ENCODE measurements around the gene TMEM94. TPM values are rescaled to one million over a fixed set of nuclear protein-coding genes. Genes with fewer than 3 reads are reported as not detected.

The TMEM94 gene
- total and polyA plus RNA-seq, 2 of the 13 experiments (the other 11 are each of a cell fraction or from before 2014, with no cell fraction given): 32.6 to 134 TPM

DNA sequence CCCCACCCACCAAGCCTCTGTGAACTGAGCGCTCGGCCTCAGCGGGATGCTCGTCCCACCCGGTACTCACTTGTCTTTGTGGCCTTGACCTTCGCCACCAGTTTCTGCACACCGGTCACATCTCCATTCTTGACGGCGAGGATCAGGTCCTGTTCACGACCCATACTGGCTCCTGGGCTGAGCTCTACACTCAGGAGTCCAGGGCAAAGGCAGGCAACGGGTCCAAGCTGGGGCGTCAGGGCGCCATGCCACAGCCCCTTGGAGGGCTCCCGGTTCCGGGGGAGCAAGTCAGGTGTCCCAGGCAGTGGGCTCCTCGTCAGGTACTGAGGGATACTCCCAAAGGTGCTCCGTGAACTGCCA, 57.2 kb downstream of the TMEM94 start:
- Histone ChIP-seq H3K36me3 (replicated peaks in 1 of 2; ENCODE audit: control insufficient read depth in 1 of 2, insufficient read depth in 2 of 2, low read length in 2 of 2) (peaks cover 2 to 3% of the 10 kb centered on the region in 2 experiments), H3K4me1 (ENCODE audit: insufficient read depth, low read length) (peaks cover 69% of the 10 kb centered on the region), H3K27ac (ENCODE audit: extremely low read length, insufficient read depth, low read length) (peak overlapping the region; percentile 9), H3K79me2 (ENCODE audit: insufficient read depth, low read length) (peaks cover 10% of the 10 kb centered on the region), H2AFZ (ENCODE audit: low read length) (no peak overlapping the region), H3K27me3 (ENCODE audit: control insufficient read depth in 1 of 2, insufficient read depth in 2 of 2, low read length in 2 of 2) (no peaks in the 10 kb centered on the region; a peak in 1 of 5 replicates), H3K9me3 (ENCODE audit: low read length) (no peaks in the 10 kb centered on the region), H3K9ac (ENCODE audit: insufficient read depth, low read depth, low read length) (peak overlapping the region; percentile 75; the same call in 1 of the 2 replicates), H3K4me3 (replicated peaks in 1 of 3; ENCODE audit: insufficient read depth in 1 of 3, low read depth in 2 of 3, low read length in 3 of 3) (peak overlapping the region; percentile 68 to 93 (median 79); a peak in 4 of 6 replicates), H3K4me2 (ENCODE audit: low read depth, low read length) (peak overlapping the region; percentile 91), H4K20me1 (ENCODE audit: insufficient read depth, low read length) (peaks cover 10% of the 10 kb centered on the region; the same call in 1 of the 2 replicates)
- no peak for TF ChIP-seq ZNF260 (CRISPR knock-in tag; IDR thresholded peaks at IDR 0.05; ENCODE audit: borderline replicate concordance, low read depth)
- TF ChIP-seq, protein P1, sequence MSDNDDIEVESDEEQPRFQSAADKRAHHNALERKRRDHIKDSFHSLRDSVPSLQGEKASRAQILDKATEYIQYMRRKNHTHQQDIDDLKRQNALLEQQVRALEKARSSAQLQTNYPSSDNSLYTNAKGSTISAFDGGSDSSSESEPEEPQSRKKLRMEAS (IDR thresholded peaks at IDR 0.05): 0 out of 2 replicates have a peak, but pooled peaks have one; percentile 9
- peak; percentile 57; the same call in 1 of the 2 replicates for TF ChIP-seq DZIP1 (CRISPR knock-in tag; IDR thresholded peaks at IDR 0.05)
- peak; percentile 34; the same call in 1 of the 2 replicates for TF ChIP-seq NR2F6 (IDR thresholded peaks at IDR 0.05)
- no peak for TF ChIP-seq NR2F6 (CRISPR knock-in tag; IDR thresholded peaks at IDR 0.05)
- CTCF ChIA-PET (ENCODE audit: low intra/inter-chr PET ratio, low total read pairs): no interaction called here
- POLR2A ChIA-PET: interaction anchor here (1.0 to 1.3 kb wide), 2 partner anchors 35 to 54 kb away, joined by 5 read pairs; no protein-coding TSS in a partner anchor
- intact Hi-C loops (cut with micrococcal nuclease; ENCODE audit: unreplicated experiment) (loop anchor here (5.0 kb wide), 1 partner anchor 56 kb away; the partner anchor contains the start of gene TMEM94), in situ Hi-C loops (cut with HindIII; ENCODE audit: extremely low pct_ligation_motif_present, low pct_unique_long_range_greater_than_20kb) (no loop called here)
- no peak for ATAC-seq
- no TSS peak for BruUV-seq (replicated peaks)
- no peak for DNase-seq (ENCODE audit: low spot score)
- FAIRE-seq: no peak
- WGBS (ENCODE audit: low lambda C conversion rate): 70% methylated on average over 17 of the region's 17 CpGs

All from HepG2 (cell line).